Measurements from ENCODE around the gene NHS.

Gene NHS

GRCh38 chrX:17581641-17582040 is 206.6 kb downstream of the NHS start:
- TF ChIP-seq POLR2AphosphoS5 (IDR thresholded peaks at IDR 0.05; ENCODE audit: low read depth), result no peak
- no peak for TF ChIP-seq GABPA (IDR thresholded peaks at IDR 0.05; ENCODE audit: low read depth)
- no peak for TF ChIP-seq SPI1 (IDR thresholded peaks at IDR 0.05; ENCODE audit: borderline replicate concordance, low read depth)
- TF ChIP-seq CTCF (IDR thresholded peaks at IDR 0.05; ENCODE audit: insufficient read depth, low read length), result no peak
- TF ChIP-seq REST (IDR thresholded peaks at IDR 0.05; ENCODE audit: insufficient replicate concordance, low read depth), result no peak
- no peak overlapping the region for H3K4me3 ChIP-seq (replicated peaks; ENCODE audit: insufficient read depth, low read length)
- no peak for DNase-seq (ENCODE audit: low read depth in 1 of 2, low spot score in 1 of 2)
- H3K27ac ChIP-seq (replicated peaks), result no peak overlapping the region
- peaks cover 4% of the 10 kb centered on the region for H3K27me3 ChIP-seq (ENCODE audit: insufficient read depth, poor library complexity, severe bottlenecking)

- no peak for DNase-seq (ENCODE audit: low read depth in 1 of 2, low spot score in 1 of 2)
- H3K27ac ChIP-seq (replicated peaks), result no peak overlapping the region
These were observed 209.3 kb downstream of the NHS start for GRCh38 chrX:17584248-17584681.

GRCh38 chrX:17585006-17585405 is 210.0 kb downstream of the NHS start:
- DNase-seq (ENCODE audit: low read depth in 1 of 2, low spot score in 1 of 2), result no peak
- no peak overlapping the region for H3K4me3 ChIP-seq (replicated peaks; ENCODE audit: insufficient read depth, low read length)
- H3K27ac ChIP-seq (replicated peaks), result no peak overlapping the region
- TF ChIP-seq CTCF (IDR thresholded peaks at IDR 0.05; ENCODE audit: insufficient read depth, low read length) (no peak), POLR2AphosphoS5 (IDR thresholded peaks at IDR 0.05; ENCODE audit: low read depth) (no peak), REST (IDR thresholded peaks at IDR 0.05; ENCODE audit: insufficient replicate concordance, low read depth) (no peak), GABPA (IDR thresholded peaks at IDR 0.05; ENCODE audit: low read depth) (no peak), SPI1 (IDR thresholded peaks at IDR 0.05; ENCODE audit: borderline replicate concordance, low read depth) (no peak)
- no peaks in the 10 kb centered on the region for H3K27me3 ChIP-seq (ENCODE audit: insufficient read depth, poor library complexity, severe bottlenecking)

More at GRCh38 chrX:17584248-17584681, 209.3 kb downstream of the NHS start:
- Histone ChIP-seq H3K4me3 (replicated peaks; ENCODE audit: insufficient read depth, low read length) (no peak overlapping the region), H3K27me3 (ENCODE audit: insufficient read depth, poor library complexity, severe bottlenecking) (no peaks in the 10 kb centered on the region)
- TF ChIP-seq REST (IDR thresholded peaks at IDR 0.05; ENCODE audit: insufficient replicate concordance, low read depth) (no peak), POLR2AphosphoS5 (IDR thresholded peaks at IDR 0.05; ENCODE audit: low read depth) (no peak), CTCF (IDR thresholded peaks at IDR 0.05; ENCODE audit: insufficient read depth, low read length) (no peak), GABPA (IDR thresholded peaks at IDR 0.05; ENCODE audit: low read depth) (no peak), SPI1 (IDR thresholded peaks at IDR 0.05; ENCODE audit: borderline replicate concordance, low read depth) (no peak)
